GM18520 (cell line): ENCODE results near the gene TMEM139.
A peak's percentile ranks its signal among the peaks of the same experiment; 100 is the strongest.

Experiments
- ATAC-seq: cut with Tn5 transposase; IDR thresholded peaks from one replicate; pipeline ENCODE4 v1.9.1; 2021; ENCODE audit not compliant: unreplicated experiment

TMEM139 gene

DNA sequence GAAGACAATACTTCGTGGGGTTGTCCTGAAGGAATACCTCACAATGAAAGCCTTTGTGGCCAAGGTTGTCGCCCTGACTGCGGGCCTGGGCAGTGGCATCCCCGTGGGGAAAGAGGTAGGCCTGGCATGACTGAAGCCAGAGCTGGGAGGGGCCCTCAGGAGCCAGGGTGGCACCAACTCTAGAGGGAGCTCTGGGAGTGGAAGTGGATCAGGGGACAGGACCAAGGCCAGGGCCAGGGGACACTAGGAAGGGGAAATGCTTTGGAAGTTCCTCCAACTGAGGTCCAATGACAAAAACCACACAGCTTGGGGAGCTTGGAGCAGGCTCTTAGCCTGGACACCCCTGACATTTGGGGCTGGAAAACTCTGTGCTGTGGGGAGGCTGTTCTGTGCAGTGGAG lies 37.0 kb downstream of the TMEM139 start:
- ATAC-seq = no peak

DNA sequence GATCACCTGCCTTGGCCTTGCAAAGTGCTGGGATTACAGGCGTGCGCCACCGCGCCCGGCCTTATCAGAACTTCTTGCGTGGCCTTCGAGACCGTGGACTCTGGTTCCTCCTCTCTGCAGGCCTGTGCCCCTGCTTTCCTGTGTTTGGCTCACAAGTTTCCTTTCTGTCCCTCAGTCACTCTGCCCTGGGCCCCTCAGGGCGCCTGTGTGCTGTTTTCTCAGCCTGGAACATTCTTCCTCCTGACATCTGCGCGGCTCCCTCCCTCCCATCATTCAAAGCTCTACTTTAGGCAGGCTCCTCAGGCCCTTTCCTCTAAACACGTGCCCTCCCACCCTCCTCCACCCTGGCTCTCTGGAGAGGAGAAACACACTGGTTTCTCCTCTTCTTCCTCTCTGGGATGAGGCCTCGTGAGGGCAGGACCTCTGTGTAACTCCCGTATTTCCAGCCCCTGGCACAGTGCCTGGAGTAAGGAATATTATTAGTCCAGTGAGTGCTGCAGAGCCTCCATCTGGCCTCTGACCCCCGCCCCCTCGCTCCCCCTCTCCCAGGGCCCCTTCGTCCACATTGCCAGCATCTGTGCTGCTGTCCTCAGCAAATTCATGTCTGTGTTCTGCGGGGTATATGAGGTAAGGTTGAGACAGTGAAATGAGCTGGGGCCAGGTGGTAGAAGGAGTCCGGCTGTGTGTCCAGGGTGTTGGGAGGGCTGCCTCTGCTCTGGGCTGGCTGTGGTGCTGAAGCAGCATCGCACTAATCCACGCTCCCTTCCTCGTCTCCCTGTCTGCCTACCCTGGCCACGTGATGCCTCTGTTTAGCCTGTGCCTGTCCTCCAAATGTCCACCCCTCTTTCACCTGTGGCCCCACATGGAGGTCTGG lies 38.2 kb downstream of the TMEM139 start:
- no peak for ATAC-seq

DNA sequence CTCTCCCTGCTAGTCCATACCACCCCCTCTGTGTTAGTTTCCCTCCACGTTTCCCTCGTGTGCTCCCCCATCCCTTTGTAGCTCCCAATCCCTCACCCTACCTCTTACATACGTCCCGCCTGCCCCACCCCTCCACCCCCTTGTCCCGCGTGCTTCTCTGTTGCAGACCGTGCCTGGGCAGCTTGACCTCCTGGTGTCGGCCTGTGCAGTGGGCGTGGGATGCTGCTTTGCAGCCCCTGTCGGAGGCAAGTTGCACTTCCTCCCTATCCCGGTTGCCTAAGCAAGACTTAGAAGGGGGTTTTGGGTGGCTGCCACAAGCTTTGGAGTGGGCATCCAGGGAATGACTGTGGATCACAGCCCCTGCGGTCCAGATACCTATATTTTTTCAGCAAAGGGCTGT lies 38.9 kb downstream of the TMEM139 start:
- ATAC-seq = no peak

DNA sequence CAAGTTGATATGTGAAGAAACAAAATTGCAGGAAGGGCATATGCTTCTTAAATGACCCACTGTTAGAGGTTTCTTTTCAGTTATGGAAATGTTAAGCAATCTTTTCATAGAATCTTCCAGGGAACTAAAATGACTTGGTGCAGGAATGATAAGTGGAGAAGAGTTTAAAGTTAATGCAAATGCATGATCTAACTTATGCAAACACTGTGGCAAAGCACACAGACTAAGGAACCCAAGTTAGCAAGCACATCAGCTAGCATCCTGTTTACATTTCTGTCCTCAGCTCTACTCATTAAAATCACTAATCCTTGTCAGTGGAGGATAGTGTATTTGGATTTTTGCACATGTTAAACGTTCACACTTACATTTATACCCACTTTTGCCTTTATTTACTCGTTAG lies 40.5 kb downstream of the TMEM139 start:
- peak; percentile 84 for ATAC-seq

DNA sequence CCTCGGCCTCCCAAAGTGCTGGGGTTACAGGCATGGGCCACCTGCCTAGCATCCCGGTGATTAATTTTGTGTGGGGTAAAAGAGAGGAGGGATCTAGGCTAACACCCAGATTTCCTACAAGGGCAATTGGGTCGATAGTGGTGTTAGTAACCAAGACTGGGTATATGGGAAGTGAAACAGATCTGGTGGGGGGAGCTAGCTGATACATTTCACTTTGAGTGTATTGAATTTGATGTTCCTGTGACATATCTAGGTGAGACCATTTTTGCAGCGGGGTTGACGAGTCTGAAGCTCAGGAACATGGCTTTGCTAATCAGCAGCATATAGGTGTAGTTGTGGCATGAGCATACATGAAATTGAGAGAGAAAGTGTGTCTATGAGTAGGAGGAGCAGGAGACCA lies 43.1 kb downstream of the TMEM139 start:
- ATAC-seq = no peak

DNA sequence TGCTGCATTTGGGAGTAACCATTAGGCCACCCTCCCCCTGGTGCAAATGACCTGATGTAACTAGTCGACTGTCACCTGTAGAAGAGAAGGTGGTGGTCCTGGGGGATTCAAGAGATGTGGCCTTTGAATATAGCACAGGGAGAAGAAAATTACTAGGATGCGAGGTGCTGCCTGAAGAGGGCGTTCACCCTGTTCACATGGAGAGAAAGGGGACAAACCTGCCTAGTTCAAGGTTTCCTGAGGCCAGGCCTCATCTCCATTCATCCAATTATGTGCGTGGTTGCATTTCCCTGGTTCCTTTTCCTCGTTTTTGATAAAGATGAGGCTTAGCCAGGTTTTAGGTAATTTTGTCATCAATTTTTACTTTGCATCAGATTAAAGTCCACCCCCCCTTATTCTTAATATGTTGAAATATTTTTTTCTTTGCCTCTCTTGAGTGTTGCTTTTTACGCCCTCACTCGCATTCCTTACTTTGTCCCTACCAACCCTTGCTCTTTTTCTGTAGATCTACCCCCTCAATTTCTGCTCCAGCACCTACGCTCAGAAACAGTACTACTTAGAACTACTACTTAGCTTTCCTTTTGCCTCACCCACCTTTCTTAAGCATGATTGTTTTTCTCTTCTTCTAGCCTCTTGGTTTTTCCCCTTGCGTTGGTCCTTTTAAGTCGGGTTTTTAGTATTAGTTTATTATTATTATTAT lies 44.9 kb downstream of the TMEM139 start:
- ATAC-seq = no peak

DNA sequence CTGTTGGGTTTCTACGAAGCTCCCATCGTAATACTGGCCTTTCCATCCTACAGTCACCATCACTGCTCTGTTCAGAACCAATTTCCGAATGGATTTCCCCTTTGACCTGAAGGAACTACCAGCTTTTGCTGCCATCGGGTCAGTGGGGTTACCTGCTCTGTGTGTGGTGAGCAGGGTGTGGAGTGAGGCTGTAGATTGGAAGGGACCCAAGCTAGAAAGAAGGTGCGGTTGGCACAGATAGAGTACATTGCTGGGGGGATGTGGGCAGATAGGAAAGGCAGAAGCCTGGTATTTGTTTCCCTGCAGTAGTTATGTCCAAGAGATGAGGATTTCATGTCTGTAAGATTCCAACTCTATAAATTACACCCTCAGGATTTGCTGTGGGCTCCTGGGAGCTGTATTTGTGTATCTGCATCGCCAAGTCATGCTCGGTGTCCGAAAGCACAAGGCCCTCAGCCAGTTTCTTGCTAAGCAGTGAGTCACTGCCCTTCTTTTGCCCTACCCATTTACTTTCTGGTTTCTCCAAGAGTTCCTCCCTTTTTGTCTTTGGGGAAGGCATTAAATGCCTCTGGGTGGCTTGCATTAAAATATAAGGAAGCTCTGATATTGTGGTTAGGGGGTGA lies 46.5 kb downstream of the TMEM139 start:
- no peak for ATAC-seq

DNA sequence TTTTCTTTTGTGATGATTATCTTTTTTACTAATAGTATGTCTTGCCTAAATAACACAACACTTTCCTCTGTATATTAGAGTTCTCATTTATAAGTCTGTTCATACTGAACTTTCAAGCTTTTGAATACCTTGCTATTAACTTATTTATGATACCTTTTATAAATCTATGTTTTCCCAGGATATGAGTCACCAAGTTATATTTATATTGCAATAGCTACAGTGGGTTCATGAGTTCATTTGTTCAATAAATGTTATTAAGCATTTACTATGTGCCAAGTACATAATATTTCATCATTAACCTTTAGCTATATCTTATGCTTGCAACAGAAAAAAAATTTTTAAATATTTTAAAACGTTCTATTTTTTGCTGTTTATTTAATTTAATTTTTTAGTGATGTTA lies 49.5 kb downstream of the TMEM139 start:
- no peak for ATAC-seq

DNA sequence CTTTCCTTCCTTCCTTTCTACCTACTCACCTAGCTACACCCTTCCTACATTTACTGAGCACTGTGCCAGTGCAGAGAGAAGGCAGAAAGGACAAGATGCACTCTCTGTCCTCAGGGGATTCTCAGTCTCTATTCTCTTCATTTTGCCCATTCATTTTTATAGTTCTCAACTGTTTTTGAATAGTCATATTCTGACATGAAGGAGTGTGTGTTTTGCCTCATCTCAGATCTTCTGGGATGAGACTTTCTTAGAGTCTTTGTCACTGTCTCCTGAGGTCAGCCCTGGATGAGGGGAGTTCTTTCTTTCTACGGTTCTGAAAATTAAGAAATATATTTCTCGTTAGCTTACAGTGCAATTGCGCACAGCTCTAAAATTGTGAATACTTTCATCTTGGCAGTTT lies 52.5 kb downstream of the TMEM139 start:
- no peak for ATAC-seq
